22Rv1 (cell line): Measurements from ENCODE around the gene PRR30.

Experiments
- CTCF ChIP-seq: fragments of 450-650 bp; IDR thresholded peaks from 2 replicates; pipeline ENCODE4 v1.5.1; 2017; ENCODE audit warnings: mild to moderate bottlenecking
- ZFX ChIP-seq: fragments of 450-650 bp; IDR thresholded peaks from 2 replicates; pipeline ENCODE4 v1.6.1; 2017; ENCODE audit warnings: antibody characterized with exemption, borderline replicate concordance

GRCh38 chr2:27164960-27165763 lies 26.0 kb upstream of the PRR30 start:
- TF ChIP-seq CTCF (no peak), ZFX (no peak)
